ENCODE data around the gene CCDC78.

GRCh38 chr16:764184-764750, 38.0 kb upstream of the CCDC78 start:
- TF ChIP-seq CTCF (conservative IDR thresholded peaks at IDR 0.05; ENCODE audit: low read depth in 2 of 2) (no peak), POLR2AphosphoS5 (IDR thresholded peaks at IDR 0.05; ENCODE audit: low read depth) (no peak), JUNB (IDR thresholded peaks at IDR 0.05; ENCODE audit: unreplicated experiment) (no peak), EZH2 (IDR thresholded peaks at IDR 0.05; ENCODE audit: low read depth, unreplicated experiment) (no peak), ZNF331 (CRISPR knock-in tag; IDR thresholded peaks at IDR 0.05; ENCODE audit: low read depth) (no peak)
- TF ChIP-seq, protein P1, sequence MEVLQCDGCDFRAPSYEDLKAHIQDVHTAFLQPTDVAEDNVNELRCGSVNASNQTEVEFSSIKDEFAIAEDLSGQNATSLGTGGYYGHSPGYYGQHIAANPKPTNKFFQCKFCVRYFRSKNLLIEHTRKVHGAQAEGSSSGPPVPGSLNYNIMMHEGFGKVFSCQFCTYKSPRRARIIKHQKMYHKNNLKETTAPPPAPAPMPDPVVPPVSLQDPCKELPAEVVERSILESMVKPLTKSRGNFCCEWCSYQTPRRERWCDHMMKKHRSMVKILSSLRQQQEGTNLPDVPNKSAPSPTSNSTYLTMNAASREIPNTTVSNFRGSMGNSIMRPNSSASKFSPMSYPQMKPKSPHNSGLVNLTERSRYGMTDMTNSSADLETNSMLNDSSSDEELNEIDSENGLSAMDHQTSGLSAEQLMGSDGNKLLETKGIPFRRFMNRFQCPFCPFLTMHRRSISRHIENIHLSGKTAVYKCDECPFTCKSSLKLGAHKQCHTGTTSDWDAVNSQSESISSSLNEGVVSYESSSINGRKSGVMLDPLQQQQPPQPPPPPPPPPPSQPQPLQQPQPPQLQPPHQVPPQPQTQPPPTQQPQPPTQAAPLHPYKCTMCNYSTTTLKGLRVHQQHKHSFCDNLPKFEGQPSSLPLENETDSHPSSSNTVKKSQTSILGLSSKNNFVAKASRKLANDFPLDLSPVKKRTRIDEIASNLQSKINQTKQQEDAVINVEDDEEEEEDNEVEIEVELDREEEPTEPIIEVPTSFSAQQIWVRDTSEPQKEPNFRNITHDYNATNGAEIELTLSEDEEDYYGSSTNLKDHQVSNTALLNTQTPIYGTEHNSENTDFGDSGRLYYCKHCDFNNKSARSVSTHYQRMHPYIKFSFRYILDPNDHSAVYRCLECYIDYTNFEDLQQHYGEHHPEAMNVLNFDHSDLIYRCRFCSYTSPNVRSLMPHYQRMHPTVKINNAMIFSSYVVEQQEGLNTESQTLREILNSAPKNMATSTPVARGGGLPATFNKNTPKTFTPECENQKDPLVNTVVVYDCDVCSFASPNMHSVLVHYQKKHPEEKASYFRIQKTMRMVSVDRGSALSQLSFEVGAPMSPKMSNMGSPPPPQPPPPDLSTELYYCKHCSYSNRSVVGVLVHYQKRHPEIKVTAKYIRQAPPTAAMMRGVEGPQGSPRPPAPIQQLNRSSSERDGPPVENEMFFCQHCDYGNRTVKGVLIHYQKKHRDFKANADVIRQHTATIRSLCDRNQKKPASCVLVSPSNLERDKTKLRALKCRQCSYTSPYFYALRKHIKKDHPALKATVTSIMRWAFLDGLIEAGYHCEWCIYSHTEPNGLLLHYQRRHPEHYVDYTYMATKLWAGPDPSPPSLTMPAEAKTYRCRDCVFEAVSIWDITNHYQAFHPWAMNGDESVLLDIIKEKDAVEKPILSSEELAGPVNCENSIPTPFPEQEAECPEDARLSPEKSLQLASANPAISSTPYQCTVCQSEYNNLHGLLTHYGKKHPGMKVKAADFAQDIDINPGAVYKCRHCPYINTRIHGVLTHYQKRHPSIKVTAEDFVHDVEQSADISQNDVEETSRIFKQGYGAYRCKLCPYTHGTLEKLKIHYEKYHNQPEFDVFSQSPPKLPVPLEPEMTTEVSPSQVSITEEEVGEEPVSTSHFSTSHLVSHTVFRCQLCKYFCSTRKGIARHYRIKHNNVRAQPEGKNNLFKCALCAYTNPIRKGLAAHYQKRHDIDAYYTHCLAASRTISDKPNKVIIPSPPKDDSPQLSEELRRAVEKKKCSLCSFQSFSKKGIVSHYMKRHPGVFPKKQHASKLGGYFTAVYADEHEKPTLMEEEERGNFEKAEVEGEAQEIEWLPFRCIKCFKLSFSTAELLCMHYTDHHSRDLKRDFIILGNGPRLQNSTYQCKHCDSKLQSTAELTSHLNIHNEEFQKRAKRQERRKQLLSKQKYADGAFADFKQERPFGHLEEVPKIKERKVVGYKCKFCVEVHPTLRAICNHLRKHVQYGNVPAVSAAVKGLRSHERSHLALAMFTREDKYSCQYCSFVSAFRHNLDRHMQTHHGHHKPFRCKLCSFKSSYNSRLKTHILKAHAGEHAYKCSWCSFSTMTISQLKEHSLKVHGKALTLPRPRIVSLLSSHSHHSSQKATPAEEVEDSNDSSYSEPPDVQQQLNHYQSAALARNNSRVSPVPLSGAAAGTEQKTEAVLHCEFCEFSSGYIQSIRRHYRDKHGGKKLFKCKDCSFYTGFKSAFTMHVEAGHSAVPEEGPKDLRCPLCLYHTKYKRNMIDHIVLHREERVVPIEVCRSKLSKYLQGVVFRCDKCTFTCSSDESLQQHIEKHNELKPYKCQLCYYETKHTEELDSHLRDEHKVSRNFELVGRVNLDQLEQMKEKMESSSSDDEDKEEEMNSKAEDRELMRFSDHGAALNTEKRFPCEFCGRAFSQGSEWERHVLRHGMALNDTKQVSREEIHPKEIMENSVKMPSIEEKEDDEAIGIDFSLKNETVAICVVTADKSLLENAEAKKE (CRISPR knock-in tag; IDR thresholded peaks at IDR 0.05): no peak

Data from GM23338 (cell line).